Endothelial cell of umbilical vein (primary cell): Measurements from ENCODE around the gene LRCOL1. TPM values are rescaled to one million over a fixed set of nuclear protein-coding genes. Genes with fewer than 3 reads are reported as not detected.

ENCODE experiments used
- BruUV-seq: library from RNA; stranded (reverse); fragments of 400-500 nt; replicated peaks from 2 replicates; lab custom pipeline; 2021; lab: Mats Ljungman, UMichigan
- CTCF ChIA-PET: fragments of 300-600, 350-600 bp; sonication (Branson Sonifier 250); formaldehyde crosslinking; loops from one replicate; lab custom pipeline; 2021; ENCODE audit warnings: antibody characterized with exemption, inconsistent platforms; lab: Charles Lee
- POLR2A ChIA-PET: fragments of 300-600, 350-600 bp; sonication (Branson Sonifier 250); formaldehyde crosslinking; loops from one replicate; lab custom pipeline; 2021; ENCODE audit warnings: antibody characterized with exemption, inconsistent platforms; lab: Charles Lee
- DNase-seq: peaks from one replicate; pipeline ENCODE4 v3.0.0-alpha.2; 2011; ENCODE audit warnings: low read depth, low spot score
- FAIRE-seq: peaks from 2 replicates; lab custom pipeline; 2011; peaks lifted over from hg19 to GRCh38; lab: Jason Lieb, UNC
- H2AFZ ChIP-seq: 2 replicates; pipeline ENCODE4 v1.6.0; 2012; ENCODE audit warnings: low read depth, low read length, control low read depth, inconsistent platforms
- H3K27ac ChIP-seq: 2 replicates; pipeline ENCODE4 v1.5.1; 2011; ENCODE audit warnings: low read depth, mild to moderate bottlenecking, control low read depth, low read length, moderate library complexity; ENCODE audit not compliant: insufficient read depth
- H3K27me3 ChIP-seq, 2 experiments: 2 replicates each; pipeline versions ENCODE4 v1.6.0 to v1.6.1; 2011; ENCODE audit warnings: low read length in 2 of 2, mixed read lengths in 1 of 2; ENCODE audit not compliant: control insufficient read depth in 2 of 2, insufficient read depth in 2 of 2
- H3K36me3 ChIP-seq, 2 experiments: 2 replicates in 1 of 2; 3 replicates in 1 of 2; pipeline ENCODE4 v1.5.1; 2011; ENCODE audit warnings: low read length in 2 of 2, mild to moderate bottlenecking in 1 of 2, moderate library complexity in 1 of 2; ENCODE audit not compliant: control insufficient read depth in 2 of 2, insufficient read depth in 2 of 2; ENCODE audit errors: extremely low read depth in 1 of 2
- H3K4me1 ChIP-seq: 3 replicates; pipeline ENCODE4 v1.5.1; 2011; ENCODE audit warnings: mild to moderate bottlenecking, low read length; ENCODE audit not compliant: control insufficient read depth, insufficient read depth; ENCODE audit errors: extremely low read depth
- H3K4me2 ChIP-seq: 2 replicates; pipeline ENCODE4 v1.6.1; 2011; ENCODE audit warnings: low read length, control low read depth, mixed read lengths; ENCODE audit not compliant: insufficient read depth
- H3K4me3 ChIP-seq, 3 experiments: fragments of 200-600 bp in 1 of 3; sonication (generic), shearing (Covaris generic) in 1 of 3; replicated peaks in 1 of 3; 2 replicates each; pipeline ENCODE4 v1.5.1; 2011 to 2016; ENCODE audit warnings: control low read depth in 3 of 3, low read length in 3 of 3, mild to moderate bottlenecking in 2 of 3, inconsistent platforms in 1 of 3, low read depth in 1 of 3, moderate library complexity in 1 of 3; ENCODE audit not compliant: insufficient read depth in 1 of 3
- H3K79me2 ChIP-seq: 2 replicates; pipeline ENCODE4 v1.6.0; 2012; ENCODE audit warnings: low read length, inconsistent platforms; ENCODE audit not compliant: control insufficient read depth, insufficient read depth
- H3K9ac ChIP-seq: replicated peaks from 2 replicates; pipeline ENCODE3; 2011; ENCODE audit warnings: low read length, control low read depth; ENCODE audit not compliant: insufficient read depth; ENCODE audit errors: extremely low read depth
- H3K9me1 ChIP-seq: replicated peaks from 3 replicates; pipeline ENCODE4 v1.6.0; 2011; ENCODE audit warnings: mild to moderate bottlenecking, low read length; ENCODE audit not compliant: control insufficient read depth, insufficient read depth; ENCODE audit errors: extremely low read depth
- H3K9me3 ChIP-seq: replicated peaks from 2 replicates; pipeline ENCODE4 v1.5.1; 2012; ENCODE audit warnings: low read length, inconsistent platforms; ENCODE audit not compliant: control insufficient read depth, insufficient read depth
- H4K20me1 ChIP-seq: replicated peaks from 2 replicates; pipeline ENCODE3; 2011; ENCODE audit warnings: mild to moderate bottlenecking, low read length; ENCODE audit not compliant: control insufficient read depth, insufficient read depth; ENCODE audit errors: extremely low read depth
- EZH2 ChIP-seq: IDR thresholded peaks from 2 replicates; pipeline ENCODE4 v1.6.1; 2012; ENCODE audit warnings: borderline replicate concordance, low read depth, mild to moderate bottlenecking, moderate library complexity, low read length, inconsistent platforms; ENCODE audit not compliant: severe bottlenecking
- FOS ChIP-seq: IDR thresholded peaks from 2 replicates; pipeline ENCODE4 v1.6.1; 2011; ENCODE audit warnings: mild to moderate bottlenecking, low read length, moderate library complexity, borderline replicate concordance; ENCODE audit not compliant: insufficient read depth
- GATA2 ChIP-seq: IDR thresholded peaks from 2 replicates; pipeline ENCODE4 v1.7.0; 2011; ENCODE audit warnings: low read depth, mild to moderate bottlenecking, moderate library complexity, mixed read lengths, low read length; ENCODE audit not compliant: insufficient read length, insufficient read depth
- JUN ChIP-seq: IDR thresholded peaks from 2 replicates; pipeline ENCODE4 v1.6.1; 2011; ENCODE audit warnings: borderline replicate concordance, low read depth; ENCODE audit not compliant: insufficient read length, insufficient read depth
- MAX ChIP-seq: IDR thresholded peaks from 2 replicates; pipeline ENCODE4 v1.6.1; 2011; ENCODE audit not compliant: insufficient read depth, insufficient read length
- MYC ChIP-seq: IDR thresholded peaks from one replicate; pipeline ENCODE4 v1.6.1; 2011; ENCODE audit warnings: mild to moderate bottlenecking, low read depth, low read length
- POLR2A ChIP-seq: IDR thresholded peaks from 2 replicates; pipeline ENCODE4 v1.6.1; 2012; ENCODE audit warnings: low read depth, mild to moderate bottlenecking, control low read depth, low read length
- POLR2AphosphoS5 ChIP-seq: IDR thresholded peaks from 2 replicates; pipeline ENCODE4 v1.6.1; 2012; ENCODE audit warnings: low read depth, mild to moderate bottlenecking, control low read depth, low read length, moderate library complexity; ENCODE audit not compliant: insufficient read depth
- dilution Hi-C: fragments of 300-500 bp; cut with MboI; formaldehyde crosslinking; loops from one replicate; pipeline ENCODE4 v1.15.0; 2019; ENCODE audit warnings: low sequenced_read_pairs; ENCODE audit not compliant: extremely low pct_ligation_motif_present
- intact Hi-C: fragments of 100-400 bp; cut with micrococcal nuclease; formaldehyde crosslinking; loops from one replicate; pipeline ENCODE4 v1.10.0; 2022
- polyA plus RNA-seq, 4 experiments: library from polyadenylated mRNA; depleted of rRNA in 3 of 4; stranded (reverse) in 3 of 4; unstranded in 1 of 4; fragments of >200 nt; gene quantifications; 2 replicates each; pipeline versions ENCODE4 v1.2.1 to v1.2.3, GENCODE V29; 2011 to 2012; ENCODE audit warnings: missing spikeins in 1 of 4
- total RNA-seq: library from RNA; stranded (reverse); gene quantifications from 2 replicates; pipeline ENCODE4 v1.2.3, GENCODE V29; 2021
- TF ChIP-seq, protein P1 (sequence below), 2 donors: IDR thresholded peaks; 1 replicate in 1 of 2; 2 replicates in 1 of 2; pipeline ENCODE4 v1.5.1; 2011; ENCODE audit warnings: low read length in 2 of 2, mild to moderate bottlenecking in 2 of 2, moderate library complexity in 2 of 2, control low read depth in 1 of 2, inconsistent platforms in 1 of 2, low read depth in 1 of 2; ENCODE audit not compliant: insufficient read depth in 1 of 2; ENCODE audit errors: extremely low read depth in 1 of 2

Gene LRCOL1
- total and polyA plus RNA-seq, 2 donors (not counting 3 experiments of a cell fraction or from before 2014, with no cell fraction given): 1.2 to 1.5 TPM

DNA sequence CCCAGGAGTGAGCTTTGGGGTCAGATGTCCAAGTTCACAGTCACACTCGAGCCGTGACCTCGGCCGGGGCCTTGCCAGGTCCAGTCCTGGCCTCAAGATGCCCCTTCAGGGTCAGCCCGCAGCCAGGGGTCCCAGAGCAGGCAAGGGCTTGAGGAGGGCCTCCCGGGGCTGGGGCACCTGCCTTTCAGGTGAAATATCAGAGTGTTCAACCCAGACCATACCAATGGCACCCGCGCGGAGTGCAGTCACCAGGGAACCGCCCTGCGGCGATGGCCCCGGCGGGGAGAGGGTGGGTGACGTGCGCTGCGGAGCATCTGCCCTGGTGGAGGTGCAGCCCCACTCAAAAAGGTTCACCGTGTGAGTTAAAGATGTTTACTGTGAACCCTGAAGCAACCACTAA lies 16.9 kb downstream of the LRCOL1 start:
- no peaks in the 10 kb centered on the region for H3K9me3 ChIP-seq
- H3K36me3 ChIP-seq: no peaks in the 10 kb centered on the region
- no TSS peak for BruUV-seq
- DNase-seq: no peak
- FAIRE-seq: no peak
- POLR2A ChIA-PET: no interaction called here
- no peaks in the 10 kb centered on the region for H4K20me1 ChIP-seq
- intact Hi-C loops (no loop called here), dilution Hi-C loops (no loop called here)
- TF ChIP-seq, protein P1, sequence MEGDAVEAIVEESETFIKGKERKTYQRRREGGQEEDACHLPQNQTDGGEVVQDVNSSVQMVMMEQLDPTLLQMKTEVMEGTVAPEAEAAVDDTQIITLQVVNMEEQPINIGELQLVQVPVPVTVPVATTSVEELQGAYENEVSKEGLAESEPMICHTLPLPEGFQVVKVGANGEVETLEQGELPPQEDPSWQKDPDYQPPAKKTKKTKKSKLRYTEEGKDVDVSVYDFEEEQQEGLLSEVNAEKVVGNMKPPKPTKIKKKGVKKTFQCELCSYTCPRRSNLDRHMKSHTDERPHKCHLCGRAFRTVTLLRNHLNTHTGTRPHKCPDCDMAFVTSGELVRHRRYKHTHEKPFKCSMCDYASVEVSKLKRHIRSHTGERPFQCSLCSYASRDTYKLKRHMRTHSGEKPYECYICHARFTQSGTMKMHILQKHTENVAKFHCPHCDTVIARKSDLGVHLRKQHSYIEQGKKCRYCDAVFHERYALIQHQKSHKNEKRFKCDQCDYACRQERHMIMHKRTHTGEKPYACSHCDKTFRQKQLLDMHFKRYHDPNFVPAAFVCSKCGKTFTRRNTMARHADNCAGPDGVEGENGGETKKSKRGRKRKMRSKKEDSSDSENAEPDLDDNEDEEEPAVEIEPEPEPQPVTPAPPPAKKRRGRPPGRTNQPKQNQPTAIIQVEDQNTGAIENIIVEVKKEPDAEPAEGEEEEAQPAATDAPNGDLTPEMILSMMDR (IDR thresholded peaks at IDR 0.05; ENCODE audit: extremely low read depth in 1 of 2, insufficient read depth in 1 of 2, low read depth in 1 of 2, low read length in 2 of 2): no peak
- TF ChIP-seq MYC: no peak
- no peak for TF ChIP-seq MAX
- no peak for TF ChIP-seq EZH2
- no peak for TF ChIP-seq POLR2A
- TF ChIP-seq JUN: no peak
- TF ChIP-seq POLR2AphosphoS5: no peak
- TF ChIP-seq FOS: no peak
- TF ChIP-seq GATA2: no peak
- CTCF ChIA-PET: interaction anchor here (0.7 kb wide), 1 partner anchor 178 kb away, joined by 3 read pairs; no protein-coding TSS in a partner anchor
- H3K9me1 ChIP-seq: no peaks in the 10 kb centered on the region
- H3K27me3 ChIP-seq: no peaks in the 10 kb centered on the region
- no peak overlapping the region for H3K4me2 ChIP-seq
- no peak overlapping the region for H3K9ac ChIP-seq
- H3K4me1 ChIP-seq: no peaks in the 10 kb centered on the region
- H2AFZ ChIP-seq: peak overlapping the region; percentile 33
- no peak overlapping the region for H3K27ac ChIP-seq
- H3K4me3 ChIP-seq: no peak overlapping the region
- no peaks in the 10 kb centered on the region for H3K79me2 ChIP-seq
